Measurements from ENCODE around the gene MLLT3.
A peak's percentile ranks its signal among the peaks of the same experiment; 100 is the strongest.

Gene MLLT3

GRCh38 chr9:20608582-20608981 is 13.7 kb downstream of the MLLT3 start:
- H3K4me1 ChIP-seq (ENCODE audit: insufficient read depth, poor library complexity, severe bottlenecking) = peaks cover 57% of the 10 kb centered on the region
- no peaks in the 10 kb centered on the region for H3K9me3 ChIP-seq (ENCODE audit: severe bottlenecking)
- H3K4me3 ChIP-seq (ENCODE audit: severe bottlenecking) = peak overlapping the region; percentile 0
- ATAC-seq (ENCODE audit: low read depth) (no peak), DNase-seq (ENCODE audit: low spot score) (no peak)
- no peak for TF ChIP-seq CTCF (IDR thresholded peaks at IDR 0.05; ENCODE audit: poor library complexity, severe bottlenecking)
- no peaks in the 10 kb centered on the region for H3K27me3 ChIP-seq (ENCODE audit: insufficient read depth, poor library complexity, severe bottlenecking)
- no peak overlapping the region for H3K27ac ChIP-seq (ENCODE audit: poor library complexity, severe bottlenecking)
- H3K36me3 ChIP-seq (ENCODE audit: low read depth) = no peaks in the 10 kb centered on the region

DNA sequence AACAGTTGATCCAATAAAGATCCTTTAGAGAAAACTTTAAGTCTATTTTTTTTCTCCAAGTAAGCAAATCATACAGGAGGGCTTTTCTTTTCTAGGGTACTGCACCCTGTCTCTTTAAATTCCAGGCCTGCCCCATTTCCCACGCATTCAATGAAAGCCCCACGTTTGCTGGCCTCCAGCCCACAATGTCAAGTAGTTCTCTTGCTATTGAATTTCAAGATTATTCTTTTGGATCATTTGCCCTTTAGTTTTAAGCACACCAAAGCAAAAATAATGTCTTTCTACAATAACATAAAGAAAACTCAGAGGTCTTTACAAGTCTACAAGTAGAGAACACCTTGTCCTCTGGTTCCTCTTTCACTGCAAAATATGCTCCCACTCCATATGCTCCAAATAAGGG is 15.6 kb downstream of the MLLT3 start:
- H3K9me3 ChIP-seq (ENCODE audit: severe bottlenecking) = no peaks in the 10 kb centered on the region
- DNase-seq (ENCODE audit: low spot score) (no peak), ATAC-seq (ENCODE audit: low read depth) (no peak)
- H3K36me3 ChIP-seq (ENCODE audit: low read depth) = no peaks in the 10 kb centered on the region
- no peak for TF ChIP-seq CTCF (IDR thresholded peaks at IDR 0.05; ENCODE audit: poor library complexity, severe bottlenecking)
- H3K27me3 ChIP-seq (ENCODE audit: insufficient read depth, poor library complexity, severe bottlenecking) = no peaks in the 10 kb centered on the region
- H3K4me3 ChIP-seq (ENCODE audit: severe bottlenecking) = no peak overlapping the region
- peaks cover 44% of the 10 kb centered on the region for H3K4me1 ChIP-seq (ENCODE audit: insufficient read depth, poor library complexity, severe bottlenecking)
- no peak overlapping the region for H3K27ac ChIP-seq (ENCODE audit: poor library complexity, severe bottlenecking)

DNA sequence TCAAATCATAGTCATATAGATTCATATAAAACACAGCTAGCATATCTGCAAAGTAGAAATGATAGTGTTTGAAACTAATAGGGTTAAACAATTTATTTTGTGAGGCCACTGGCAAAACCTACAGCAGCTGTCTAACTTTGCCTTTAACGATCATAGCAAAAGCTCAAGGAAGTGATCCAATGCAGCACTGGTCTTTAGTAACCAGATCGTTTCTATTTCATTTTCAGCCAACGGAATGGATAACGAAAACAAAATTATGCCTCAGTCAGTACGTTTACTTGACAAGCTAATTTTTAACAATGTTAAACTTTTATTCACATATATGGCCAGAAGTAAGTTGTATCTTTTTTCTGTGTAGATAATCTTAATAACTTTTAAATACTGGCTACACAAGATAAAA is 17.7 kb downstream of the MLLT3 start:
- H3K27ac ChIP-seq (ENCODE audit: poor library complexity, severe bottlenecking) = no peak overlapping the region
- ATAC-seq (ENCODE audit: low read depth) (no peak), DNase-seq (ENCODE audit: low spot score) (no peak)
- H3K27me3 ChIP-seq (ENCODE audit: insufficient read depth, poor library complexity, severe bottlenecking) = no peaks in the 10 kb centered on the region
- H3K4me1 ChIP-seq (ENCODE audit: insufficient read depth, poor library complexity, severe bottlenecking) = peaks cover 29% of the 10 kb centered on the region
- TF ChIP-seq CTCF (IDR thresholded peaks at IDR 0.05; ENCODE audit: poor library complexity, severe bottlenecking) = no peak
- no peaks in the 10 kb centered on the region for H3K36me3 ChIP-seq (ENCODE audit: low read depth)
- no peak overlapping the region for H3K4me3 ChIP-seq (ENCODE audit: severe bottlenecking)
- H3K9me3 ChIP-seq (ENCODE audit: severe bottlenecking) = no peaks in the 10 kb centered on the region

DNA sequence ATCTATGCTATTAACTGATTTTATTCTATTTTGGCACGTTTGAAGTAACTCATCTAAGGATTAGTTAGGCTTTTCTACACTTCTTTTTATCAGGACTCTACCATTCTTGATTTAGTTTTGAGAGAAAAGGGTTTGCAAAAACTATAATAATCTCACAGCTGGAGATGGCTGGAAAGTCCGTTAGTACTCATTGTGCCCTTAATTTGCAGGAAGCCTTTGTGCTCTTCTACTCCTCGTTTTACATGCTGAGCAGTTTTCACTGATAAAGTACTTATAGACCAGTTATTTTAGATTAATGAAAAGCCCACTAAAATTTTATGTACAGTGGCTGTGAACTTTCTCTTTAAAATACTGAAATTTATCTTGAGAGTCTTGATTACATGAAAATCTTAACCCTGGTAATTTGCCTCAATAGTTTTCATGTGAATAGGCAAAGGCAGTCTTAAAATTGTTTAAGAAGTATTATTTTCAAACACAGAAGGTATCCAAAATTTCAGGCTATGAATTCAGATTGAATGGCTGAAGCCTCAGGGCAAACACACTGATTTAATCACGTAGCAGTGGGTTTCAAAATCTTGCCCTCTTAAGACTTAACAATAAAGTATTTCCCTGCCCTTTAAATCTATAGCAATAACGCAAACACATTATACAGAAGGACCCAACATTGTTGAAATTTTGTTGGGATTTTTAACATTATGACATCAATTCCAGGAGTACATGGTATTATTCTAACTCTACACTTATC is 18.6 kb downstream of the MLLT3 start:
- H3K9me3 ChIP-seq (ENCODE audit: severe bottlenecking) = no peaks in the 10 kb centered on the region
- no peaks in the 10 kb centered on the region for H3K27me3 ChIP-seq (ENCODE audit: insufficient read depth, poor library complexity, severe bottlenecking)
- DNase-seq (ENCODE audit: low spot score) = no peak
- no peak for ATAC-seq (ENCODE audit: low read depth)
- H3K36me3 ChIP-seq (ENCODE audit: low read depth) = no peaks in the 10 kb centered on the region
- no peak overlapping the region for H3K27ac ChIP-seq (ENCODE audit: poor library complexity, severe bottlenecking)
- peaks cover 32% of the 10 kb centered on the region for H3K4me1 ChIP-seq (ENCODE audit: insufficient read depth, poor library complexity, severe bottlenecking)
- no peak overlapping the region for H3K4me3 ChIP-seq (ENCODE audit: severe bottlenecking)
- no peak for TF ChIP-seq CTCF (IDR thresholded peaks at IDR 0.05; ENCODE audit: poor library complexity, severe bottlenecking)

DNA sequence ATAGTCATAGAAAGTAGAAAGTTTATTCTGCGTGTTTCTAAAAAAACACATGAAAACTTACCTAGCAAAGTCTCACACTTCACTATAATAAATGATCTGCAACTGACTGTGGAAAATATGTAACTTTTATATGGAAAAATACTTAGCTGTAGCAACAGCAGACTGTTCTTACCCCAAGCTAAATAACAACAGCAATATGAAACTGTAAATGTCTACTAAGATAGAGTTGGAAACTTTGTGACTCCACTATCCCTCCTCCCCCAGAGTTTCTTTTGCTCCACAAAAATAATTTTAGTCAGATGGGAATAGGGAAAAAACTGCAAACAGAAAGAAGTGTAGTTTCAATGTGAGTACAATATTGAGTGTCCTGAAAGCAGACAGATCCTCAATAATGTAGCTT is 21.0 kb downstream of the MLLT3 start:
- ATAC-seq (ENCODE audit: low read depth) (no peak), DNase-seq (ENCODE audit: low spot score) (no peak)
- Histone ChIP-seq H3K27ac (ENCODE audit: poor library complexity, severe bottlenecking) (no peak overlapping the region), H3K4me1 (ENCODE audit: insufficient read depth, poor library complexity, severe bottlenecking) (peaks cover 25% of the 10 kb centered on the region), H3K36me3 (ENCODE audit: low read depth) (no peaks in the 10 kb centered on the region), H3K27me3 (ENCODE audit: insufficient read depth, poor library complexity, severe bottlenecking) (no peaks in the 10 kb centered on the region), H3K4me3 (ENCODE audit: severe bottlenecking) (no peak overlapping the region), H3K9me3 (ENCODE audit: severe bottlenecking) (no peaks in the 10 kb centered on the region)
- no peak for TF ChIP-seq CTCF (IDR thresholded peaks at IDR 0.05; ENCODE audit: poor library complexity, severe bottlenecking)

Data from RWPE2 (cell line).